Measurements from ENCODE around the gene RBMS1. TPM values are rescaled to one million over a fixed set of nuclear protein-coding genes. Genes with fewer than 3 reads are reported as not detected.
"Not testable (repeated sequence)": the region's sequence is repeated elsewhere in the genome, so short reads cannot be mapped to it uniquely, and the experiment has no call there.

Gene RBMS1
- total RNA-seq, 4 donors from 2014 or later: 50.2 to 62.3 (median 59.1) TPM

GRCh38 chr2:160442603-160443002, 51.0 kb downstream of the RBMS1 start:
- no peak for TF ChIP-seq CTCF (IDR thresholded peaks at IDR 0.05)
- TF ChIP-seq POLR2A (IDR thresholded peaks at IDR 0.05): no peak

DNA sequence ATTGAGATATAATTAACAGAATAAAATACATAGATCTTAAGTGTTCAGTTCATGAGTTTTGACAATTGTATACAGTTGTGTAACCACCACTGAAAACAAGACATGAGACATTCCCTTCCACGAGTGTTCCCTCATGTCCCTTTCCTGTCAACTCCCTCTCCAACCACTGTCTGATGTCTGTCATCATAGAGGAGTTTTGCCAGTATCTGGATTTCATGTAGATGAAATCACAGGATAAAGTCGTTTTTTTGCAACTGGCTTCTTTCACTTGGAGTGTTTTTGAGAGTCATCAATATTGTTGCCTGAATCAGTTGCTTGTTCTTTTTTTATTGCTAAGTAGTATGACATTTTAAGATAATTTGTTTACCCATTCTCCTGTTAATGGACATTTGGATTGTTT, 52.7 kb downstream of the RBMS1 start:
- DNase-seq (ENCODE audit: low spot score in 2 of 2): no peak
- TF ChIP-seq POLR2A (IDR thresholded peaks at IDR 0.05) (no peak), CTCF (IDR thresholded peaks at IDR 0.05) (no peak)
- intact Hi-C loops (cut with DNase I; ENCODE audit: low total_unique reads): no loop called here
- 28 to 36% methylated on average over 2 of the region's 2 CpGs for WGBS, 2 donors
- H3K4me3 ChIP-seq (ENCODE audit: low read depth, poor library complexity, severe bottlenecking): no peak overlapping the region

More at GRCh38 chr2:160442603-160443002, 51.0 kb downstream of the RBMS1 start:
- intact Hi-C loops (cut with DNase I; ENCODE audit: low total_unique reads): no loop called here
- 93 to 94% methylated on average over 7 of the region's 7 CpGs for WGBS, 2 donors
- H3K4me3 ChIP-seq (ENCODE audit: low read depth, poor library complexity, severe bottlenecking): no peak overlapping the region
- no peak for DNase-seq (ENCODE audit: low spot score in 2 of 2)

- 97% methylated on average over 28 of the region's 32 CpGs; no CpG with 5 or more reads in 1 of the 2 donors for WGBS, 2 donors
- intact Hi-C loops (cut with DNase I; ENCODE audit: low total_unique reads); DNase-seq (ENCODE audit: low spot score in 2 of 2); H3K4me3 ChIP-seq (ENCODE audit: low read depth, poor library complexity, severe bottlenecking): not testable (repeated sequence)
These were observed 54.6 kb downstream of the RBMS1 start for GRCh38 chr2:160439038-160439437.

GRCh38 chr2:160437273-160437672, 56.3 kb downstream of the RBMS1 start:
- DNase-seq (ENCODE audit: low spot score in 2 of 2): no peak
- WGBS, 2 donors: 98 to 99% methylated on average over 4 of the region's 4 CpGs
- TF ChIP-seq CTCF (IDR thresholded peaks at IDR 0.05) (no peak), POLR2A (IDR thresholded peaks at IDR 0.05) (no peak)
- intact Hi-C loops (cut with DNase I; ENCODE audit: low total_unique reads): no loop called here
- no peak overlapping the region for H3K4me3 ChIP-seq (ENCODE audit: low read depth, poor library complexity, severe bottlenecking)

DNA sequence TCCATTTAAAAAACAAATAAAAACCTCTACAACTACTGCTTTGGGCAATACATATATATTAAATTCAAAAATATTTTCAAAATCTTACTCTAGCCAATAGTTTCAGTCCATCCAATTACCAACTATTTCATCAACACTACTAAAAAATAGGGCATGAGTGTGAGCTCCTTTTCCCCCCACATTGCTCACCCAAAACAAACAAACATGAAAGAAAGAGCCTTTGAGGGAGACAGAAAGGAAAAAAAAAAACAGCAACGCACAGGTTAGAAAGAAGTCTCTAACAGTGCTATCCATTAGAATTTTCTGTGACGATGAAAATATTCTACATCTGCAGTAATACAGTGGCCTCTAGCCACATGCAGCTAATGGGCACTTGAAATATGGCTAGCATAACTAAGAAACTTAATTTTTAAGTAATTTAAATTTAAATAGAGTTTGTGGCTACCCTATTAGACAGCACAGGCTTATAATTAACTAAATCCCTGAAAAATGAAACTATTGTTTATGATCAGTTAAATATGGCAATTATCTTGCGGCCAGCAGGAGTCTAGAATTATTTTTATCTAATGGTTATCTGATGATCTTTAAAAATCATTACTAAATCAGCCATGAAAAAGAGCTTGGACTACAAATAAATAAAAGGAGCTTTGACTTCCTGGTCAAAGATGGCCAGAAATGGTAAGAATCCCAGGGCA, 59.2 kb downstream of the RBMS1 start:
- H3K4me3 ChIP-seq (ENCODE audit: low read depth, poor library complexity, severe bottlenecking): no peak overlapping the region
- TF ChIP-seq POLR2A (IDR thresholded peaks at IDR 0.05) (no peak), CTCF (IDR thresholded peaks at IDR 0.05) (no peak)
- no peak for DNase-seq (ENCODE audit: low spot score in 2 of 2)
- WGBS, 2 donors: 79% methylated on average over 3 of the region's 3 CpGs
- intact Hi-C loops (cut with DNase I; ENCODE audit: low total_unique reads): no loop called here

GRCh38 chr2:160433466-160434140, 60.0 kb downstream of the RBMS1 start:
- intact Hi-C loops (cut with DNase I; ENCODE audit: low total_unique reads): no loop called here
- H3K4me3 ChIP-seq (ENCODE audit: low read depth, poor library complexity, severe bottlenecking): no peak overlapping the region
- DNase-seq (ENCODE audit: low spot score in 2 of 2): no peak
- 44 to 54% methylated on average over 4 of the region's 4 CpGs for WGBS, 2 donors
- TF ChIP-seq CTCF (IDR thresholded peaks at IDR 0.05) (no peak), POLR2A (IDR thresholded peaks at IDR 0.05) (no peak)

All from lower leg skin (tissue), 4 donors.